Activated CD8-positive, alpha-beta T cell treated with anti-CD3 and anti-CD28 coated beads for 36 hours (primary cell): ENCODE data around the gene CSK. TPM values are rescaled to one million over a fixed set of nuclear protein-coding genes. Genes with fewer than 3 reads are reported as not detected.

Experiments used
- ATAC-seq: fragments of 200-7000 bp; cut with Tn5 transposase; one replicate; pipeline ENCODE4 v1.10.0; 2021; ENCODE audit warnings: mild to moderate bottlenecking, moderate library complexity
- CTCF ChIA-PET: fragments of 350-600 bp; sonication (Branson Sonifier 250); formaldehyde crosslinking; loops from one replicate; lab custom pipeline; 2021; ENCODE audit warnings: antibody characterized with exemption; lab: Charles Lee
- POLR2A ChIA-PET: fragments of 350-600 bp; sonication (Branson Sonifier 250); formaldehyde crosslinking; loops from one replicate; lab custom pipeline; 2021; ENCODE audit warnings: antibody characterized with exemption; lab: Charles Lee
- DNase-seq: peaks from one replicate; pipeline ENCODE4 v3.0.0-alpha.2; 2020
- H3K27ac Mint-ChIP-seq: one replicate; pipeline ENCODE4 v1.8.0; 2021; ENCODE audit warnings: mild to moderate bottlenecking, mixed read lengths
- H3K27me3 Mint-ChIP-seq: one replicate; pipeline ENCODE4 v1.8.0; 2021; ENCODE audit warnings: mixed read lengths
- H3K36me3 Mint-ChIP-seq: one replicate; pipeline ENCODE4 v1.8.0; 2021; ENCODE audit warnings: low read depth, mixed read lengths
- H3K4me1 Mint-ChIP-seq: one replicate; pipeline ENCODE4 v1.8.0; 2021; ENCODE audit warnings: low read depth, mixed read lengths
- H3K4me3 Mint-ChIP-seq: one replicate; pipeline ENCODE4 v1.8.0; 2021; ENCODE audit warnings: mild to moderate bottlenecking, moderate library complexity, mixed read lengths
- H3K9me3 Mint-ChIP-seq: one replicate; pipeline ENCODE4 v1.8.0; 2021; ENCODE audit warnings: mixed read lengths
- intact Hi-C: fragments of 100-400 bp; cut with micrococcal nuclease; formaldehyde crosslinking; loops from one replicate; pipeline ENCODE4 v1.10.0; 2022
- total RNA-seq, 2 experiments: library from RNA; stranded (reverse); gene quantifications; one replicate each; pipeline ENCODE4 v1.2.3, GENCODE V29; 2021
- TF ChIP-seq, protein P1 (sequence below): fragments of 200-600 bp; IDR thresholded peaks from one replicate; pipeline ENCODE4 v1.8.0; 2022; ENCODE audit warnings: antibody characterized with exemption, mild to moderate bottlenecking

Gene CSK
- total RNA-seq, 2 experiments from 2014 or later = 254 to 260 TPM

DNA sequence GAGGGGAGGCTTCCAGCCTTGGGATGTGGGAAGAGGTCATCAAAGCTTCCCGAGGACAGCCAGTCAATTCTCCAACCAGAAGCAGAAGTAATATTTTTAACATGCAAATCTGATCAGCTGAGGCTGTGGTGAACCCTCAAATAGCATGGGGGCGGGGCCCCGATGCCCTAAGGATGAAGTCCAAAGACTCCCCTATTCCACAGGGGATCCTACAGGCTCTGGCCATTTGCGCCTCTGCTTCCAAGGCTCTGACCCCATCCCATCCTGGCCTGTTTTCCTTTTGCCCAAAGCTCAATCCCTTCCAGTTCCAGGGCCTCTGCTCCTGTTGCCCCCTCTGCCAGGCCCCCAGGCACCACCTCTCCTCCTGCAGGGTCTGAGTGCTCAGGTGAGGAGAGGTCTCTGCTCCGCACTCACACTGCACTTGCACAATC is 6.7 kb upstream of the CSK start:
- DNase-seq = no peak
- ATAC-seq = no peak
- Mint-ChIP-seq H3K27me3 (no peaks in the 10 kb centered on the region), H3K27ac (peak overlapping the region; percentile 98), H3K36me3 (peaks cover 5% of the 10 kb centered on the region), H3K9me3 (no peaks in the 10 kb centered on the region), H3K4me3 (no peak overlapping the region), H3K4me1 (peaks cover 76% of the 10 kb centered on the region)
- TF ChIP-seq, protein P1, sequence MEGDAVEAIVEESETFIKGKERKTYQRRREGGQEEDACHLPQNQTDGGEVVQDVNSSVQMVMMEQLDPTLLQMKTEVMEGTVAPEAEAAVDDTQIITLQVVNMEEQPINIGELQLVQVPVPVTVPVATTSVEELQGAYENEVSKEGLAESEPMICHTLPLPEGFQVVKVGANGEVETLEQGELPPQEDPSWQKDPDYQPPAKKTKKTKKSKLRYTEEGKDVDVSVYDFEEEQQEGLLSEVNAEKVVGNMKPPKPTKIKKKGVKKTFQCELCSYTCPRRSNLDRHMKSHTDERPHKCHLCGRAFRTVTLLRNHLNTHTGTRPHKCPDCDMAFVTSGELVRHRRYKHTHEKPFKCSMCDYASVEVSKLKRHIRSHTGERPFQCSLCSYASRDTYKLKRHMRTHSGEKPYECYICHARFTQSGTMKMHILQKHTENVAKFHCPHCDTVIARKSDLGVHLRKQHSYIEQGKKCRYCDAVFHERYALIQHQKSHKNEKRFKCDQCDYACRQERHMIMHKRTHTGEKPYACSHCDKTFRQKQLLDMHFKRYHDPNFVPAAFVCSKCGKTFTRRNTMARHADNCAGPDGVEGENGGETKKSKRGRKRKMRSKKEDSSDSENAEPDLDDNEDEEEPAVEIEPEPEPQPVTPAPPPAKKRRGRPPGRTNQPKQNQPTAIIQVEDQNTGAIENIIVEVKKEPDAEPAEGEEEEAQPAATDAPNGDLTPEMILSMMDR = no peak
- ChIA-PET POLR2A (interaction anchor here (21.2 kb wide), 1 partner anchor 16 kb away, joined by 410 read pairs; no protein-coding TSS in a partner anchor), CTCF (interaction anchor here (0.7 to 30.3 kb wide), 5 partner anchors 13 to 149 kb away, joined by 3 to 1327 read pairs (median 83); partner anchors contain the start of gene CSK)
- intact Hi-C loops = no loop called here

DNA sequence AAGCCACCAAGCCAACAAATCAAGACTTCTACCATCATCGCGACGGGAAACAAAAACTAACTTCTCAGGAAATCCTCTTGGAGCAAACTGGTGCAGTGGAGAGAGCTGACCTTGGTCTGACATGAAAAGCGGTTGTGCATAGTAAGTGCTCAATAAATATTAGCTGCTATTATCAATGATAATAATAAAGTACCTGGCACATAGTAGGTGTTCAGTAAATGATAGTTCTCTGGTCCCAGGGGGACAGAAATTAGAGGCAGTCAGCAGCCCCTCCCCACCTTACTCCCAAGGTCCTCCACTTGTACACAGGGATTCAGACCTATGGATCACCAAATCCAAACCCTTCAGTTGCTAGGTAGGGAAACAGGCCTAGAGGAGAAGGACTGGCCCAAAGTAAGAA is 6.0 kb upstream of the CSK start:
- no peak for ATAC-seq
- ChIA-PET CTCF (interaction anchor here (1.1 to 30.3 kb wide), 5 partner anchors 2 to 143 kb away, joined by 3 to 1327 read pairs (median 49); partner anchors contain the start of gene CSK), POLR2A (interaction anchor here (21.2 kb wide), 1 partner anchor 15 kb away, joined by 410 read pairs; no protein-coding TSS in a partner anchor)
- H3K36me3 Mint-ChIP-seq = peaks cover 8% of the 10 kb centered on the region
- TF ChIP-seq, protein P1 = no peak
- intact Hi-C loops = no loop called here
- H3K4me1 Mint-ChIP-seq = peaks cover 82% of the 10 kb centered on the region
- peak overlapping the region; percentile 98 for H3K27ac Mint-ChIP-seq
- no peaks in the 10 kb centered on the region for H3K9me3 Mint-ChIP-seq
- DNase-seq = no peak
- H3K4me3 Mint-ChIP-seq = peak overlapping the region; percentile 88
- no peaks in the 10 kb centered on the region for H3K27me3 Mint-ChIP-seq

DNA sequence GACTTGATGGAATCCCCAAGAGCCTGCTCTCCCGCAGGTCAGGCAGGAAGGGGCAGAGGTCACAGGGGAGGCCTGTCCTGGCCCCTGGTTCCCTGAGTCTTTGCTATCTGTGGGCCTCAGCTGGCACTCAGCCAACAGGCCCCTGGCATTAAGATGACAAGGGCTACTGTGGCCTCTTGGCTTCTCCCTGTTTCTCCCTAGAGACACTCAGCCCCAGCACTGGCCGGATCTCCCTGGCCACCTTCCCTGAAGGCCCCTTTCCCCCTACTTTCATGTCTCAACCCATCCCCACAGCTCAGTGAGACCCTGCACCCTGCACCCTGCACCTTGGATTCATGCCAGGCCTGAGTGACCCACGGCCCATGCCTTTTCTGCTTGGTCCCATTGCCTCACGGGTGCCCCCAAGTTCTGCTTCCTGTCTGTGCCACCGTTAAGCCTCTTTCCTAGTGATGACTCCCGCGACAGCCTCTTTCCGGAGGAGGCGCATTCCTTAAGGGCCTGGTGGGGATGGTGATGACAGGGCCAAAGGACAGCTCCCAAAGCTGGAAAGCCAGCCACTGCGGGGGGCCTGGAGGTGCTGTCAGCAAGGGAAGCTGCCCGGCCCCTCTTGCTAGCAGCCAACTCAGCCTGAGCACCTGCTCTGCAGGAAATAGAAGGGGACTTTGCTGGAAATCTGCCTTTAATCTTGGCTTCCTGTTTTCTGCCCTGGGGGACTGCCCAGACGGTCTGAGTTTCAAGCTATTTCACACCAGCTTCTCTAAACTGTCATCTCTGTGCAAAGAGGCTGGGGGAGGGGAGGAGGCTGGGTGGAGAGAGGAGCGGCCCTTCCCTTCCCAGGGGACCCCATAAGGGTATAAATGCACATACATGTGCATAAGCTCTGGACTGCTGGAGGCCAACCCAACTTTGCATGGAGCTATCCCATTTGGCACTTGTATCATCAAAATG is 4.8 kb upstream of the CSK start:
- intact Hi-C loops = no loop called here
- Mint-ChIP-seq H3K4me3 (peak overlapping the region; percentile 88), H3K36me3 (peaks cover 10% of the 10 kb centered on the region), H3K4me1 (peaks cover 71% of the 10 kb centered on the region), H3K27ac (peak overlapping the region; percentile 98), H3K27me3 (no peaks in the 10 kb centered on the region), H3K9me3 (no peaks in the 10 kb centered on the region)
- POLR2A ChIA-PET = interaction anchor here (0.7 to 21.2 kb wide), 14 partner anchors 9 to 267 kb away, joined by 3 to 410 read pairs (median 4); partner anchors contain the start of genes ARID3B and MPI
- CTCF ChIA-PET = interaction anchor here (0.7 to 30.3 kb wide), 11 partner anchors 0 to 229 kb away, joined by 3 to 1327 read pairs (median 6); partner anchors contain the start of genes CSK and ULK3
- DNase-seq = peak; percentile 79
- peak; percentile 57 for ATAC-seq
- TF ChIP-seq, protein P1 = no peak

DNA sequence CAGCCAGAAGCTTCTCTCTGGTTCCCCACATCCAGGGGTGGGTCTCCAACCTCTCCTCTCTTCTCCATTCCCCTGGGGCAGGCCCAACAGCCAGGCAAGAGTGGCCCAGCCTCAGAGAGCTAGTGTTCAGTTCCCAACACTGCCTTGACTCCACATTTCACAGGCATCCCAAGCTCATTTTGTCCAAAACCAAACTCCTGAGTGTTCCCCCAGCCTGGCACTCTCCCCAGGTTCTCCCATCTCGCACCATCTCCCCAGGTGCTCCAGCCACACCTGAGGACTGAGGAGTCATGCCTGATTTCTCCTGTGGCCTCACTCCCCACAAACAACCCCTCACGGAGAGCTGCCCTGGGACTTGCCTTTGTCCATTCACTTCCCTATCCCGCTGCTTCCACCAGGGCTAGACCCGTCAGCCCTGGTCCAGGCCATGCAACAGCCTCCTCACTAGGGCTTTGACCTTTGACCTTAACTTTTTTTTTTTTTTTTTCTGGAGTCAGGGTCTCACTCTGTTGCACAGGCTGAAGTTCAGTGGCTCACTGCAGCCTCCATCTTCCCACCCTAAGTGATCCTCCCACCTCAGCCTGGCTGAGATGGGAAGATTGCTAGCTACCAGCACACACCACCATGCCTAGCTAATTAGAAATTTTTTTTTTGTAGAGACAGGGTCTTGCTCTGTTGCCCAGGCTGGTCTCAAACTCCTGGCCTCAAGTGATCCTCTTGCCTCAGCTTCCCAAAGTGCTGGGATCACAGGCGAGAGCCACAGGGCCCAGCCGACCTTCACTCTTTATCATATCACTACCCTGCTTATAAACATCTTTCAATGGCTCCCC is 3.9 kb upstream of the CSK start:
- peak; percentile 1 for ATAC-seq
- Mint-ChIP-seq H3K36me3 (peaks cover 14% of the 10 kb centered on the region), H3K4me1 (peaks cover 70% of the 10 kb centered on the region), H3K9me3 (no peaks in the 10 kb centered on the region), H3K4me3 (peak overlapping the region; percentile 88), H3K27me3 (no peaks in the 10 kb centered on the region), H3K27ac (peak overlapping the region; percentile 98)
- TF ChIP-seq, protein P1 = no peak
- no peak for DNase-seq
- ChIA-PET CTCF (interaction anchor here (1.0 to 30.3 kb wide), 11 partner anchors 1 to 171 kb away, joined by 3 to 1327 read pairs (median 6); partner anchors contain the start of genes CSK and ULK3), POLR2A (interaction anchor here (1.0 to 21.2 kb wide), 10 partner anchors 10 to 266 kb away, joined by 3 to 410 read pairs (median 4); partner anchors contain the start of genes ARID3B and MPI)
- intact Hi-C loops = no loop called here
